NCI-H1105 treated with DMSO at 0.1 percent for 48 hours (cell line): Measurements from ENCODE around the gene B2M.
"Not testable (repeated sequence)": the region's sequence is repeated elsewhere in the genome, so short reads cannot be mapped to it uniquely, and the experiment has no call there.

ENCODE experiments used
- DNase-seq: peaks from one replicate; lab custom pipeline; 2025; lab: John Stamatoyannopoulos, UW

The B2M gene

DNA sequence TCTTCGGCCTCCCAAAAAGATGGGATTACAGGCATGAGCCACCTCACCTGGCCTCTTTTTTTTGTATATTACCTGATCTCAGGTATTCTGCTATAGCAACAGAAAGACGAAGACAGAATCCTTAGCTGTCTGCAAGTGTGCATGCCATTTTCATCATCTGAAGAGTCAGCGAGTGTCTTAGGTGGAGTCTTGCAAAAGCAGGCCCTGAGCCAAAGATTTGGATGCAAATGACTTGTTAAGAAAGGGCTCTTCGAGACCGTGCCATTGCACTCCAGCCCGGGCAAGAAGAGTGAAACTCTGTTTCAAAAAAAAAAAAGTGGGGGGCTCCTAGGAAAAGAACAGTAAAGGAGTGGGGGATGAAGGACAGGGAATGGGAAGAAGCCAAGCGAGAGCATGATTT is 14.8 kb downstream of the B2M start:
- no peak for DNase-seq

GRCh38 chr15:44726568-44727484 is 15.5 kb downstream of the B2M start:
- DNase-seq, result no peak

GRCh38 chr15:44727485-44728231 is 16.3 kb downstream of the B2M start:
- no peak for DNase-seq

DNA sequence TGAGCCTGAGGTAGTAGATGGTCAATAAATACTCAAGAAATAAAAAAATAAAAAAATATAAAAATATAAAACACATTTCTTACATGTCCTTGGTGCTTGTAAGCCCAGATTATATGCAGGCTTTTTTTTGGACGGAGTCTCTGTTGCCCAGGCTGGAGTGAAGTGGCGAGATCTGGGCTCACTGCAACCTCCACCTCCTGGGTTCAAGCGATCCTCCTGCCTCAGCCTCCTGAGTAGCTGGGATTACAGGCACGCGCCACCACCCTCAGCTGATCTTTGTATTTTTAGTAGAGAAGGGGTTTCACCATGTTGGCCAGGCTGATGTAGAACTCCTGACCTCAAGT is 16.9 kb downstream of the B2M start:
- not testable (repeated sequence) for DNase-seq

DNA sequence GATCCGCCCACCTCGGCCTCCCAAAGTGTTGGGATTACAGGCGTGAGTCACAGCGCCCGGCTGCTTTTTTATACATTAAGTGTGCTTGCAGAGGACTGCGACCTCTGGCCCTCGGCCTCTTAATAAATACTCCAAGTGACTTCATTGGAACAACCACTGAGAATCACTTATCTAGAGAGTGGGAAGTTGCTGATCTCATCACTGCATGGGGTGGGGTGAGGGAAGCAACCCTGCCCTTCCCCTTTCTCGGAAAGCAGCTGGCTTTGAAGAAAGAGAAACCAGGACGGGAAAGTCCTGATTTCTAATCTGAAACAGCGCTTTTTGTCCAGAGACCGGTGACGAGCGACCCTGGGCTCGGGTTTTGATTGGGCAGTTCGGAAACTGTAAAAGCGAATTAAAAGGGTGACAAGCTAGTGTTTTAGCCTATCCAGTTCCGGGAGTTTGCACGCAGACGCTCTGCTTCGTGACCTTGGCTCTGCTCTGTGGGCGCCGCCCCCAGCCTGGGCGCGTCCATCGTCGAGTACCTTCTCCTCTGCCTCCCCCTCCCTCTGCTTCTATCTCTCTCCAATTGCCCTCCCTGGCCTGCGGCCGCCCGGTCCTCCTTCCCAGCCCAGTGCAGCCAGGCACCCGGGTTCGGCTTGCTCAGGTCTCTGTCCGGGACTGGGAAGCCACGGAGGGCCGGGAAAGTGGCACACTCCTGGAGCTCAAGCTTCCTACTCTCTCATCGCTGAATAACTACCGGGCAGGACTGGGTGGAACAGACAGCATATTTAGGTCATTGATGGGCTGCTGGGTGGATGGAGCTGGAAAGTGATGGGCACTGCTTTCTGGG is 17.5 kb downstream of the B2M start:
- DNase-seq, result peak; percentile 91

- peak; percentile 48 for DNase-seq
Measured at GRCh38 chr15:44729408-44730127, 18.3 kb downstream of the B2M start.

- DNase-seq, result no peak
Measured at GRCh38 chr15:44734839-44735481, 23.6 kb downstream of the B2M start.

- no peak for DNase-seq
Measured at GRCh38 chr15:44735482-44736180, 24.3 kb downstream of the B2M start.

DNA sequence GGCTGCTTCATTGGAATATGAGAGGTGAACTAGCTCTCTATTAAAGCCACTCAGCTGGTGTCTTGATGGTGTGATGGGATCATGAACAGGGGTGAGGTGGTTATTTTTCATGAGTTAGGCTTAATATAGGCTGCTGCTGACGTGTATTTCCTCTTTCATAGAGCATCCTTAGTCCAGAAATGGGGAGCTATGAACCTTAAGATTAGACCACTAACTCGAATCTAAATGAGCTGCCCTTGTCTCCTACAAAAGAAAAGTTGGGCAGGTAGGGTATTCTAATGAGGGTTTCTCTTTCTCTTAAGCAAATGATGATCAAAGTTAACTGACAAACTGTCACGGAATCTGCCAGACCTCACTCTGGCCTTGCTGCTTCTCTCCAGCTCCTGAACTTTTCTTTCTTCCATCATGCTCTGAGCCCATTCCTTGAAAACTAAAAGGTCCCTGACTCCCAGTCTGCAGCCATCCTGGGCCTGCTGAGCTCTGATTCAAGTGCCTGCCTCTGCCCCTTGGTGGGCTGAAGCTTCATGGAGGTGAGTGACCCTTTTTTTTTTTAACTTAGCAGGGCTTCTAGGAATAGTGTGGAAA is 25.0 kb downstream of the B2M start, which contains the start of gene TRIM69:
Gene TRIM69, plus strand, starts transcription at position 348 of the 585 bp plus-strand sequence. Its CDS starts 177 bp downstream, at position 525.
- DNase-seq, result no peak

DNA sequence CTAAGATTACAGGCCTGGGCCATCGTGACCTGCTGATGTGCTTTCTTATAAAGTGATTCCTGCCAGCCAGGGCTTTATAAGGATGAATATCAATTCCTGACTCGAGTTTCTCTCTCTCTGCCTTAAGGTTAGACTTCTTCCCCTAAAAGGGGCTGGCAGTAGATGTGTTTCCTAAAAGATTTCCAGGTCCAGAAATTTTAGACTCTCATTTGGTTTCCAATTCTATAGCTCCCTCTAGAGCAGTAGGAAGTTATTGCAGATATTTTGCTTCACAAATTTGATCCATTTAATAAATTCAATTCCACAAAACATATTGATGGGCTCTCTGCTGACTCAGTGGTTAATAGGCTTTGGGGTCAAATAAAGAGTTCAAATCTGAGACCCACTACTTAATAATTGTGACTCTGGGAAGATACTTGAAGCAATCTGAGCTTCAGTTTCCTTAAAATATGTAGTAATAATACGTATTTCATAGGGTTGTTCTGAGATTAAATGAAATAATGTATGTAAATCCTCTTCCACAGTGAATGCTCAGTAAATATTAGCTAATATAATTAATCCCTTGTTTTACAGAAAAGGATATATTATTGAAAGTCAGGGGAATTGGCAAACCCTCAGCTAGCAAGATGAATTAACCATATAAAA is 27.1 kb downstream of the B2M start:
- peak; percentile 3 for DNase-seq

DNA sequence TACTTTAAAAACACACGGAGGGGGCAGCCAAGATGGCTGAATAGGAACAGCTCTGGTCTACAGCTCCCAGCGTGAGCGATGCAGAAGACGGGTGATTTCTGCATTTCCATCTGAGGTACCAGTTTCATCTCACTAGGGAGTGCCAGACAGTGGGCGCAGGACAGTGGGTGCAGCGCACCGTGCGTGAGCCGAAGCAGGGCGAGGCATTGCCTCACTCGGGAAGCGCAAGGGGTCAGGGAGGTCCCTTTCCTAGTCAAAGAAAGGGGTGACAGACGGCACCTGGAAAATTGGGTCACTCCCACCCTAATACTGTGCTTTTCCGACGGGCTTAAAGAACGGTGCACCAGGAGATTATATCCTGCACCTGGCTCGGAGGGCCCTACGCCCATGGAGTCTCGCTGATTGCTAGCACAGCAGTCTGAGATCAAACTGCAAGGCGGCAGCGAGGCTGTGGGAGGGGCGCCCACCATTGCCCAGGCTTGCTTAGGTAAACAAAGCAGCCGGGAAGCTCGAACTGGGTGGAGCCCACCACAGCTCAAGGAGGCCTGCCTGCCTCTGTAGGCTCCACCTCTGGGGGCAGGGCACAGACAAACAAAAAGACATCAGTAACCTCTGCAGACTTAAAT is 28.0 kb downstream of the B2M start:
- DNase-seq, result not testable (repeated sequence)

DNA sequence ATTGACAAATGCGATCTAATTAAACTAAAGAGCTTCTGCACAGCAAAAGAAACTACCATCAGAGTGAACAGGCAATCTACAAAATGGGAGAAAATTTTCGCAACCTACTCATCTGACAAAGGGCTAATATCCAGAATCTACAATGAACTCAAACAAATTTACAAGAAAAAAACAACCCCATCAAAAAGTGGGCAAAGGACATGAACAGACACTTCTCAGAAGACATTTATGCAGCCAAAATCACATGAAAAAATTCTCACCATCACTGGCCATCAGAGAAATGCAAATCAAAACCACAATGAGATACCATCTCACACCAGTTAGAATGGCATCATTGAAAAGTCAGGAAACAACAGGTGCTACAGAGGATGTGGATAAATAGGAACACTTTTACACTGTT is 32.1 kb downstream of the B2M start:
- not testable (repeated sequence) for DNase-seq

DNA sequence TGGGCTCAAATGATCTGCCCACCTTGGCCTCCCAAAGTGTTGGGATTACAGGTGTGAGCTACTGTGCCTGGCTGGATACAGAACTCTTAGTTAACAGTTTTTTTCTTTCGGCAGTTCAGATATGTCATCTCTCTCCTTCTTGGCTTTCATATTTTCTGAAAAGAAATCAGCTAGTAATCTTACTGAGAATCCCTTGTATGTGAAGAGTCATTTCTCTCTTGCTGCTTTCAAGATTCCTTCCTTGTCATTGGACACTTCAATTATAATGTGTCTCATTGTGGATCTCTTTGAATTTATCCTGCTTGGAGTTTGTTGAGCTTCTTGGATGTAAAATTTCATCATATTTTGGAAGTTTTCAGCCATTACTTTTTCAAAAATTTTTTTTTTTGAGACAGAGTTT is 42.0 kb downstream of the B2M start:
- DNase-seq, result no peak

- DNase-seq, result peak; percentile 0
Measured at GRCh38 chr15:44763187-44763586, 51.9 kb downstream of the B2M start.

DNA sequence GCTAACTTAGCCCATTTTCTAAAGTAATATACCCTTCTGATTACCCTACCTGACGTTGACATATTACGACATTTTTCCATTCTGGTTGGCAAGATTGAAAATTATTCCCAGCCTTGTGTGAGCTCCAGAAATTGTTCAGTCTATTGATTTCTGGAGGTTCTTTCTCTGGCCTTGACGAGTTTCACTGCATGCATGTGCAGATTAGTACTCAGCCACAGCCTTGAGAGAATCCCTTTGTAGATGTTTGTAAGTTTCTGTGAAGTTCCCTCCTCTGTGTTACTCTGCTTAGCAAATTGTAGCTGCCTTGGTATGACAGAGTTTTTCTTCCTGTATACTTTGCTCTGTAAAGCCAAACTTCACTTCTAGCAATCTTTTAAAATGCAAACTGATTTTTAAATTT is 52.5 kb downstream of the B2M start:
- DNase-seq, result no peak

- DNase-seq, result no peak
Measured at GRCh38 chr15:44765036-44765435, 53.7 kb downstream of the B2M start.
